Activated CD4-positive, alpha-beta T cell treated with anti-CD3 and anti-CD28 coated beads, Interleukin-2, amount 50 U/mL, for 16 hours (primary cell): Measurements from ENCODE around the gene CIRBP.
"Not testable (repeated sequence)": the region's sequence is repeated elsewhere in the genome, so short reads cannot be mapped to it uniquely, and the experiment has no call there.

Source experiments
- DNase-seq: peaks from one replicate; pipeline ENCODE4 v3.0.0-alpha.2; 2020

Gene CIRBP

GRCh38 chr19:1245494-1246264 is 23.5 kb upstream of the CIRBP start:
- no peak for DNase-seq

GRCh38 chr19:1246265-1247087 is 22.7 kb upstream of the CIRBP start:
- DNase-seq = not testable (repeated sequence)

GRCh38 chr19:1247748-1248138 is 21.4 kb upstream of the CIRBP start:
- DNase-seq = no peak

GRCh38 chr19:1248139-1248785 is 20.9 kb upstream of the CIRBP start, which contains the start of gene MIDN:
TSS of gene MIDN (plus strand) at chr19:1248583. CDS start at chr19:1250297, 1,714 bp downstream.
- DNase-seq = peak; percentile 72

GRCh38 chr19:1248786-1249297 is 20.3 kb upstream of the CIRBP start:
- peak; percentile 71 for DNase-seq

GRCh38 chr19:1249298-1249989 is 19.7 kb upstream of the CIRBP start:
- DNase-seq = peak; percentile 95

- no peak for DNase-seq
These were observed 19.1 kb upstream of the CIRBP start for GRCh38 chr19:1249990-1250436.

- no peak for DNase-seq
These were observed 18.5 kb upstream of the CIRBP start for GRCh38 chr19:1250437-1251260.

- DNase-seq = peak; percentile 74
These were observed 17.6 kb upstream of the CIRBP start for GRCh38 chr19:1251330-1252220.

- DNase-seq = peak; percentile 71
These were observed 16.8 kb upstream of the CIRBP start for GRCh38 chr19:1252221-1252820.

- peak; percentile 87 for DNase-seq
These were observed 16.2 kb upstream of the CIRBP start for GRCh38 chr19:1252821-1253513.

- DNase-seq = no peak
These were observed 15.5 kb upstream of the CIRBP start for GRCh38 chr19:1253514-1254080.

GRCh38 chr19:1254081-1254527 is 15.0 kb upstream of the CIRBP start:
- DNase-seq = no peak

- no peak for DNase-seq
These were observed 14.5 kb upstream of the CIRBP start for GRCh38 chr19:1254530-1255185.

GRCh38 chr19:1255186-1256161 is 13.7 kb upstream of the CIRBP start:
- no peak for DNase-seq

GRCh38 chr19:1256646-1257474 is 12.3 kb upstream of the CIRBP start:
- no peak for DNase-seq
